IMR-90 (cell line): ENCODE data around the gene PLXNA4. TPM values are rescaled to one million over a fixed set of nuclear protein-coding genes. Genes with fewer than 3 reads are reported as not detected.

Experiments used
- ATAC-seq: fragments of 200-7000 bp; cut with Tn5 transposase; 2 replicates; pipeline ENCODE4 v1.9.1; 2020; ENCODE audit warnings: low read depth, mild to moderate bottlenecking, moderate library complexity
- BruUV-seq: library from RNA; stranded (reverse); fragments of 400-500 nt; replicated peaks from 2 replicates; lab custom pipeline; 2021; lab: Mats Ljungman, UMichigan
- CTCF ChIA-PET: fragments of 300-600 bp; formaldehyde crosslinking; extraction: SDS; loops from one replicate; lab custom pipeline; 2021; ENCODE audit warnings: antibody characterized with exemption; lab: Yijun Ruan, JAX
- POLR2A ChIA-PET: fragments of 300-600 bp; sonication (Branson Sonifier 250); formaldehyde crosslinking; loops from one replicate; lab custom pipeline; 2022; ENCODE audit warnings: antibody characterized with exemption; ENCODE audit not compliant: unreplicated experiment; lab: Charles Lee
- DNase-seq: peaks from one replicate; pipeline ENCODE4 v3.0.0; 2013
- H2AFZ ChIP-seq: replicated peaks from 2 replicates; pipeline ENCODE3; 2013; ENCODE audit warnings: low read length, mild to moderate bottlenecking; ENCODE audit not compliant: poor library complexity
- H2AK5ac ChIP-seq: 2 replicates; pipeline ENCODE4 v1.6.1; 2013; ENCODE audit warnings: low read depth, low read length, inconsistent platforms
- H2AK9ac ChIP-seq: replicated peaks from 2 replicates; pipeline ENCODE3; 2013; ENCODE audit warnings: mild to moderate bottlenecking, low read depth, low read length, moderate library complexity; ENCODE audit not compliant: poor library complexity
- H2BK120ac ChIP-seq: 2 replicates; pipeline ENCODE4 v1.6.1; 2013; ENCODE audit warnings: low read depth, low read length, inconsistent platforms
- H2BK15ac ChIP-seq: 3 replicates; pipeline ENCODE4 v1.6.1; 2013; ENCODE audit warnings: low read depth, low read length, inconsistent platforms
- H2BK20ac ChIP-seq: 2 replicates; pipeline ENCODE4 v1.6.1; 2013; ENCODE audit warnings: low read depth, mild to moderate bottlenecking, inconsistent platforms, low read length, moderate library complexity
- H2BK5ac ChIP-seq: 2 replicates; pipeline ENCODE4 v1.6.1; 2013; ENCODE audit warnings: mild to moderate bottlenecking, low read depth, low read length, inconsistent platforms; ENCODE audit not compliant: poor library complexity, severe bottlenecking
- H3K14ac ChIP-seq: replicated peaks from 2 replicates; pipeline ENCODE4 v1.6.1; 2013; ENCODE audit warnings: low read depth, low read length, inconsistent platforms
- H3K18ac ChIP-seq: 2 replicates; pipeline ENCODE4 v1.6.1; 2013; ENCODE audit warnings: low read depth, low read length, control low read depth
- H3K23ac ChIP-seq: 2 replicates; pipeline ENCODE4 v1.6.1; 2013; ENCODE audit warnings: low read depth, low read length, inconsistent platforms
- H3K27ac ChIP-seq: 2 replicates; pipeline ENCODE4 v1.5.1; 2013; ENCODE audit warnings: mild to moderate bottlenecking, control low read depth, low read length; ENCODE audit not compliant: insufficient read depth
- H3K27me3 ChIP-seq: 2 replicates; pipeline ENCODE4 v1.6.1; 2013; ENCODE audit warnings: low read length; ENCODE audit not compliant: control insufficient read depth, insufficient read depth
- H3K36me3 ChIP-seq: 2 replicates; pipeline ENCODE4 v1.6.1; 2013; ENCODE audit warnings: low read length, mixed read lengths; ENCODE audit not compliant: control insufficient read depth, insufficient read depth
- H3K4ac ChIP-seq: 2 replicates; pipeline ENCODE4 v1.6.1; 2013; ENCODE audit warnings: low read depth, low read length, inconsistent platforms
- H3K4me1 ChIP-seq: 2 replicates; pipeline ENCODE4 v1.6.1; 2013; ENCODE audit warnings: low read length, mixed read lengths; ENCODE audit not compliant: control insufficient read depth, insufficient read depth
- H3K4me2 ChIP-seq: 2 replicates; pipeline ENCODE4 v1.6.1; 2013; ENCODE audit warnings: low read depth, mild to moderate bottlenecking, control low read depth, low read length, moderate library complexity
- H3K4me3 ChIP-seq: 2 replicates; pipeline ENCODE4 v1.5.1; 2013; ENCODE audit warnings: low read depth, mild to moderate bottlenecking, control low read depth, low read length, moderate library complexity; ENCODE audit not compliant: insufficient read depth
- H3K56ac ChIP-seq: 2 replicates; pipeline ENCODE4 v1.6.1; 2013; ENCODE audit warnings: low read length, inconsistent platforms; ENCODE audit not compliant: insufficient read depth; ENCODE audit errors: extremely low read depth
- H3K79me1 ChIP-seq, 2 experiments: 2 replicates each; pipeline ENCODE4 v1.6.1; 2013; ENCODE audit warnings: low read length in 2 of 2, inconsistent platforms in 1 of 2, low read depth in 1 of 2
- H3K9ac ChIP-seq: 2 replicates; pipeline ENCODE4 v1.6.1; 2013; ENCODE audit warnings: low read depth, low read length, control low read depth
- H3K9me1 ChIP-seq: 2 replicates; pipeline ENCODE4 v1.6.1; 2013; ENCODE audit warnings: low read length, inconsistent platforms; ENCODE audit not compliant: insufficient read depth
- H3K9me3 ChIP-seq: 2 replicates; pipeline ENCODE4 v1.6.1; 2013; ENCODE audit warnings: low read length; ENCODE audit not compliant: control insufficient read depth, insufficient read depth
- H4K20me1 ChIP-seq: 2 replicates; pipeline ENCODE4 v1.6.1; 2013; ENCODE audit warnings: low read length, inconsistent platforms; ENCODE audit not compliant: insufficient read depth
- H4K5ac ChIP-seq: 2 replicates; pipeline ENCODE4 v1.6.1; 2013; ENCODE audit warnings: mild to moderate bottlenecking, low read depth, low read length, control low read depth
- H4K8ac ChIP-seq, 2 experiments: 2 replicates each; pipeline ENCODE4 v1.6.1; 2013; ENCODE audit warnings: low read depth in 2 of 2, low read length in 2 of 2, control low read depth in 1 of 2, inconsistent platforms in 1 of 2
- H4K91ac ChIP-seq: 2 replicates; pipeline ENCODE4 v1.6.1; 2013; ENCODE audit warnings: low read depth, low read length, inconsistent platforms; ENCODE audit not compliant: insufficient read depth
- BHLHE40 ChIP-seq: fragments of 150-350 bp; IDR thresholded peaks from 2 replicates; pipeline ENCODE4 v1.6.1; 2016; ENCODE audit warnings: mild to moderate bottlenecking, low read depth, low read length
- CEBPB ChIP-seq: IDR thresholded peaks from 2 replicates; pipeline ENCODE4 v1.6.1; 2012; ENCODE audit warnings: low read depth, low read length, improper control_type of control experiment
- CHD1 ChIP-seq: IDR thresholded peaks from 2 replicates; pipeline ENCODE4 v1.6.1; 2012; ENCODE audit warnings: low read depth, low read length, improper control_type of control experiment
- FOS ChIP-seq: fragments of 150-350 bp; IDR thresholded peaks from 2 replicates; pipeline ENCODE4 v1.6.1; 2016; ENCODE audit warnings: low read depth, low read length
- MAFK ChIP-seq: IDR thresholded peaks from 2 replicates; pipeline ENCODE4 v1.6.1; 2012; ENCODE audit warnings: low read depth, low read length, improper control_type of control experiment
- MAZ ChIP-seq: IDR thresholded peaks from 2 replicates; pipeline ENCODE4 v1.6.1; 2012; ENCODE audit warnings: low read depth, mild to moderate bottlenecking, low read length, improper control_type of control experiment, moderate library complexity, borderline replicate concordance
- MXI1 ChIP-seq: IDR thresholded peaks from 2 replicates; pipeline ENCODE4 v1.6.1; 2012; ENCODE audit warnings: low read depth, mild to moderate bottlenecking, low read length, moderate library complexity, borderline replicate concordance
- NFE2L2 ChIP-seq: fragments of 150-350 bp; IDR thresholded peaks from 2 replicates; pipeline ENCODE4 v1.6.1; 2016; ENCODE audit warnings: low read depth, mild to moderate bottlenecking, low read length
- POLR2A ChIP-seq: IDR thresholded peaks from 2 replicates; pipeline ENCODE4 v1.6.1; 2012; ENCODE audit warnings: mild to moderate bottlenecking, low read depth, low read length
- RAD21 ChIP-seq: IDR thresholded peaks from 2 replicates; pipeline ENCODE4 v1.6.1; 2012; ENCODE audit warnings: low read length, improper control_type of control experiment
- RCOR1 ChIP-seq: IDR thresholded peaks from 2 replicates; pipeline ENCODE4 v1.6.1; 2012; ENCODE audit warnings: mild to moderate bottlenecking, low read length, improper control_type of control experiment; ENCODE audit not compliant: insufficient replicate concordance
- RFX5 ChIP-seq: IDR thresholded peaks from 2 replicates; pipeline ENCODE4 v1.8.0; 2012; ENCODE audit warnings: low read depth, mild to moderate bottlenecking, low read length, moderate library complexity
- SMC3 ChIP-seq: fragments of 150-350 bp; IDR thresholded peaks from 2 replicates; pipeline ENCODE4 v1.6.1; 2016; ENCODE audit warnings: low read depth, mild to moderate bottlenecking, antibody characterized with exemption, low read length, moderate library complexity
- WGBS, 2 experiments: methylation state at CpG; one replicate each; pipeline versions ENCODE4 v1.1.5 to v1.1.7; 2013; ENCODE audit warnings: missing lambda C conversion rate in 2 of 2; ENCODE audit not compliant: insufficient read length in 1 of 2; ENCODE audit errors: extremely low coverage in 2 of 2; 5-methylcytosine and 5-hydroxymethylcytosine counted together
- dilution Hi-C: fragments of 300-500 bp; cut with HindIII; formaldehyde crosslinking; loops from one replicate; pipeline ENCODE4 v1.14.3; 2018; ENCODE audit warnings: low sequenced_read_pairs; ENCODE audit not compliant: unreplicated experiment
- in situ Hi-C: fragments of 300-500 bp; cut with MboI; formaldehyde crosslinking; loops from 3 replicates; pipeline ENCODE4 v1.14.3; 2019; ENCODE audit warnings: low sequenced_read_pairs, inconsistent platforms, mixed read lengths
- intact Hi-C: fragments of 100-400 bp; cut with micrococcal nuclease; formaldehyde crosslinking; loops from 2 replicates; pipeline ENCODE4 v1.10.0; 2022
- polyA plus RNA-seq, 3 experiments: library from polyadenylated mRNA; depleted of rRNA; stranded (reverse); fragments of >200 nt; gene quantifications; 2 replicates each; pipeline ENCODE4 v1.2.3, GENCODE V29; 2012; ENCODE audit warnings: low replicate concordance in 1 of 3
- total RNA-seq: library from RNA; depleted of rRNA; stranded (reverse); fragments of >200 nt; gene quantifications from 2 replicates; pipeline ENCODE4 v1.2.3, GENCODE V29; 2012
- TF ChIP-seq, protein P1 (sequence below): fragments of 150-350 bp; IDR thresholded peaks from 2 replicates; pipeline ENCODE4 v1.6.1; 2017; ENCODE audit warnings: mild to moderate bottlenecking, antibody characterized with exemption, low read length, low read depth
- TF ChIP-seq, protein P2 (sequence below): conservative IDR thresholded peaks from 2 replicates; pipeline ENCODE4 v1.5.1; 2012; ENCODE audit warnings: mild to moderate bottlenecking, low read depth, low read length, improper control_type of control experiment
- TF ChIP-seq, protein P3 (sequence below): fragments of 150-350 bp; IDR thresholded peaks from 2 replicates; pipeline ENCODE4 v1.6.1; 2016; ENCODE audit warnings: low read depth, mild to moderate bottlenecking, low read length, moderate library complexity, borderline replicate concordance

PLXNA4 gene
- total and polyA plus RNA-seq, 2 of the 4 experiments (the other 2 are of a cell fraction) = under 0.01 TPM

DNA sequence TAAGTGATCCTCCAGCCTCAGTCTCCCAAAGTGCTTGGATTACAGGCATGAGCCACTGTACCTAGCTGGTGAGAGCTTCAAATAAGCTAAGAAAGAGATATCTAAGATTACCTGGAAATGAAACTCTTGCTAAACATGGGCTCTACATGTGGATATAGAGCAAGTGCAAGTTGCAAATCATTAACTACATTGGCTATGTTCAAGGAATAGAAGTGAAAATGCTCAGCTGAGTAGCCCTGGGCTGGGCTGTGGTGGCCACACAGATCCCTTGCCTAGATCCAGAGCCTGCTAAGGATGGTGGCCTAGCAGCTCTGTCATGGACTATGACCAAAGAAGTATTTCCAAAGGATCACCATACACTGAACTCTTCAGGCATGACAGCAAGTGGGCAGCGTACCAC, 209.3 kb downstream of the PLXNA4 start:
- H3K14ac ChIP-seq = no peak overlapping the region
- in situ Hi-C loops (no loop called here), dilution Hi-C loops (no loop called here), intact Hi-C loops (no loop called here)
- no peak overlapping the region for H4K5ac ChIP-seq
- H3K4ac ChIP-seq = no peak overlapping the region
- H3K56ac ChIP-seq = no peak overlapping the region
- no peak overlapping the region for H2AK5ac ChIP-seq
- no peak for TF ChIP-seq RAD21
- TF ChIP-seq, protein P1, sequence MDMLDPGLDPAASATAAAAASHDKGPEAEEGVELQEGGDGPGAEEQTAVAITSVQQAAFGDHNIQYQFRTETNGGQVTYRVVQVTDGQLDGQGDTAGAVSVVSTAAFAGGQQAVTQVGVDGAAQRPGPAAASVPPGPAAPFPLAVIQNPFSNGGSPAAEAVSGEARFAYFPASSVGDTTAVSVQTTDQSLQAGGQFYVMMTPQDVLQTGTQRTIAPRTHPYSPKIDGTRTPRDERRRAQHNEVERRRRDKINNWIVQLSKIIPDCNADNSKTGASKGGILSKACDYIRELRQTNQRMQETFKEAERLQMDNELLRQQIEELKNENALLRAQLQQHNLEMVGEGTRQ = no peak
- TF ChIP-seq, protein P2, sequence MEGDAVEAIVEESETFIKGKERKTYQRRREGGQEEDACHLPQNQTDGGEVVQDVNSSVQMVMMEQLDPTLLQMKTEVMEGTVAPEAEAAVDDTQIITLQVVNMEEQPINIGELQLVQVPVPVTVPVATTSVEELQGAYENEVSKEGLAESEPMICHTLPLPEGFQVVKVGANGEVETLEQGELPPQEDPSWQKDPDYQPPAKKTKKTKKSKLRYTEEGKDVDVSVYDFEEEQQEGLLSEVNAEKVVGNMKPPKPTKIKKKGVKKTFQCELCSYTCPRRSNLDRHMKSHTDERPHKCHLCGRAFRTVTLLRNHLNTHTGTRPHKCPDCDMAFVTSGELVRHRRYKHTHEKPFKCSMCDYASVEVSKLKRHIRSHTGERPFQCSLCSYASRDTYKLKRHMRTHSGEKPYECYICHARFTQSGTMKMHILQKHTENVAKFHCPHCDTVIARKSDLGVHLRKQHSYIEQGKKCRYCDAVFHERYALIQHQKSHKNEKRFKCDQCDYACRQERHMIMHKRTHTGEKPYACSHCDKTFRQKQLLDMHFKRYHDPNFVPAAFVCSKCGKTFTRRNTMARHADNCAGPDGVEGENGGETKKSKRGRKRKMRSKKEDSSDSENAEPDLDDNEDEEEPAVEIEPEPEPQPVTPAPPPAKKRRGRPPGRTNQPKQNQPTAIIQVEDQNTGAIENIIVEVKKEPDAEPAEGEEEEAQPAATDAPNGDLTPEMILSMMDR = no peak
- no peak for TF ChIP-seq RFX5
- TF ChIP-seq MAFK = no peak
- no peak for TF ChIP-seq MAZ
- TF ChIP-seq POLR2A = no peak
- no peak for TF ChIP-seq MXI1
- no peak for TF ChIP-seq FOS
- no peak for TF ChIP-seq RCOR1
- TF ChIP-seq CEBPB = no peak
- no peak for TF ChIP-seq SMC3
- TF ChIP-seq BHLHE40 = no peak
- no peak for TF ChIP-seq NFE2L2
- TF ChIP-seq CHD1 = no peak
- TF ChIP-seq, protein P3, sequence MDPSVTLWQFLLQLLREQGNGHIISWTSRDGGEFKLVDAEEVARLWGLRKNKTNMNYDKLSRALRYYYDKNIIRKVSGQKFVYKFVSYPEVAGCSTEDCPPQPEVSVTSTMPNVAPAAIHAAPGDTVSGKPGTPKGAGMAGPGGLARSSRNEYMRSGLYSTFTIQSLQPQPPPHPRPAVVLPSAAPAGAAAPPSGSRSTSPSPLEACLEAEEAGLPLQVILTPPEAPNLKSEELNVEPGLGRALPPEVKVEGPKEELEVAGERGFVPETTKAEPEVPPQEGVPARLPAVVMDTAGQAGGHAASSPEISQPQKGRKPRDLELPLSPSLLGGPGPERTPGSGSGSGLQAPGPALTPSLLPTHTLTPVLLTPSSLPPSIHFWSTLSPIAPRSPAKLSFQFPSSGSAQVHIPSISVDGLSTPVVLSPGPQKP = no peak
- no peak for ATAC-seq
- ChIA-PET CTCF (interaction anchor here (0.6 kb wide), 1 partner anchor 522 kb away, joined by 3 read pairs; no protein-coding TSS in a partner anchor), POLR2A (no interaction called here)
- no peak overlapping the region for H2AFZ ChIP-seq
- WGBS, 2 experiments = no CpG with 5 or more reads among the region's 1 CpG
- H3K9me3 ChIP-seq = no peaks in the 10 kb centered on the region
- no peak overlapping the region for H2BK15ac ChIP-seq
- H3K4me1 ChIP-seq = no peaks in the 10 kb centered on the region
- BruUV-seq = no TSS peak
- no peaks in the 10 kb centered on the region for H3K36me3 ChIP-seq
- H3K9ac ChIP-seq = no peak overlapping the region
- no peaks in the 10 kb centered on the region for H3K27me3 ChIP-seq
- no peak overlapping the region for H3K4me2 ChIP-seq
- H3K27ac ChIP-seq = no peak overlapping the region
- no peak overlapping the region for H2BK20ac ChIP-seq
- H4K8ac ChIP-seq = no peak overlapping the region
- H3K4me3 ChIP-seq = no peak overlapping the region
- no peak overlapping the region for H3K23ac ChIP-seq
- no peak overlapping the region for H2BK120ac ChIP-seq
- H4K20me1 ChIP-seq = no peaks in the 10 kb centered on the region
- H2AK9ac ChIP-seq = no peak overlapping the region
- H3K79me1 ChIP-seq = no peaks in the 10 kb centered on the region
- no peak overlapping the region for H2BK5ac ChIP-seq
- H4K91ac ChIP-seq = no peak overlapping the region
- H3K9me1 ChIP-seq = no peaks in the 10 kb centered on the region
- H3K18ac ChIP-seq = no peak overlapping the region
- no peak for DNase-seq
